Measurements from ENCODE around the gene SLC23A2.

The SLC23A2 gene

GRCh38 chr20:4920131-4920530, 81.2 kb downstream of the SLC23A2 start:
- POLR2A ChIA-PET (ENCODE audit: low non-redundant PET) = no interaction called here
- no peak for TF ChIP-seq CTCF (conservative IDR thresholded peaks at IDR 0.05; ENCODE audit: low read depth)
- CTCF ChIA-PET = no interaction called here
- no peak for DNase-seq (ENCODE audit: low spot score)
- H3K27ac ChIP-seq = no peak overlapping the region

GRCh38 chr20:4919047-4919704, 82.1 kb downstream of the SLC23A2 start:
- no peak for DNase-seq (ENCODE audit: low spot score)
- ChIA-PET CTCF (no interaction called here), POLR2A (ENCODE audit: low non-redundant PET) (no interaction called here)
- TF ChIP-seq CTCF (conservative IDR thresholded peaks at IDR 0.05; ENCODE audit: low read depth) = no peak
- H3K27ac ChIP-seq = no peak overlapping the region

GRCh38 chr20:4918473-4918872, 82.8 kb downstream of the SLC23A2 start:
- POLR2A ChIA-PET (ENCODE audit: low non-redundant PET) = no interaction called here
- H3K27ac ChIP-seq = no peak overlapping the region

GRCh38 chr20:4916971-4917881, 84.1 kb downstream of the SLC23A2 start:
- peak overlapping the region; percentile 15; the same call in 1 of the 2 replicates for H3K27ac ChIP-seq
- ChIA-PET CTCF (no interaction called here), POLR2A (ENCODE audit: low non-redundant PET) (no interaction called here)
- no peak for TF ChIP-seq CTCF (conservative IDR thresholded peaks at IDR 0.05; ENCODE audit: low read depth)
- DNase-seq (ENCODE audit: low spot score) = no peak

More at GRCh38 chr20:4918473-4918872, 82.8 kb downstream of the SLC23A2 start:
- CTCF ChIA-PET = interaction anchor here (0.6 kb wide), 1 partner anchor 425 kb away, joined by 3 read pairs; no protein-coding TSS in a partner anchor
- DNase-seq (ENCODE audit: low spot score) = no peak
- no peak for TF ChIP-seq CTCF (conservative IDR thresholded peaks at IDR 0.05; ENCODE audit: low read depth)

GRCh38 chr20:4913147-4913546, 88.2 kb downstream of the SLC23A2 start:
- no peak overlapping the region for H3K27ac ChIP-seq
- CTCF ChIA-PET = interaction anchor here (0.6 kb wide), 1 partner anchor 1014 kb away, joined by 3 read pairs; no protein-coding TSS in a partner anchor
- no peak for DNase-seq (ENCODE audit: low spot score)
- no peak for TF ChIP-seq CTCF (conservative IDR thresholded peaks at IDR 0.05; ENCODE audit: low read depth)
- POLR2A ChIA-PET (ENCODE audit: low non-redundant PET) = no interaction called here

GRCh38 chr20:4912380-4913142, 88.7 kb downstream of the SLC23A2 start:
- TF ChIP-seq CTCF (conservative IDR thresholded peaks at IDR 0.05; ENCODE audit: low read depth) = no peak
- ChIA-PET CTCF (no interaction called here), POLR2A (ENCODE audit: low non-redundant PET) (no interaction called here)
- no peak for DNase-seq (ENCODE audit: low spot score)
- H3K27ac ChIP-seq = no peak overlapping the region

Measured in RWPE1 (cell line).